Measurements from ENCODE around the gene GPC5. TPM values are rescaled to one million over a fixed set of nuclear protein-coding genes. Genes with fewer than 3 reads are reported as not detected.
A peak's percentile ranks its signal among the peaks of the same experiment; 100 is the strongest.

The GPC5 gene
- total RNA-seq, 2 donors from 2014 or later = not detected

- H3K27ac ChIP-seq = no peak overlapping the region
- DNase-seq (no peak), ATAC-seq (no peak)
- no peak overlapping the region for H3K4me3 ChIP-seq
- no peak for TF ChIP-seq CTCF (IDR thresholded peaks at IDR 0.05)
- TF ChIP-seq POLR2A (IDR thresholded peaks at IDR 0.05) = no peak
- H3K9me3 ChIP-seq = no peaks in the 10 kb centered on the region
- no peaks in the 10 kb centered on the region for H3K27me3 ChIP-seq
- H3K36me3 ChIP-seq (replicated peaks in 1 of 2; ENCODE audit: insufficient read depth in 1 of 2, low read depth in 2 of 2) = no peaks in the 10 kb centered on the region
- intact Hi-C loops (cut with DNase I) = no loop called here
- 41 to 52% methylated on average over 1 of the region's 1 CpG for WGBS, 2 donors
- no peaks in the 10 kb centered on the region for H3K4me1 ChIP-seq
Measured at GRCh38 chr13:91805605-91806004, 407.2 kb downstream of the GPC5 start.

- Histone ChIP-seq H3K4me1 (no peaks in the 10 kb centered on the region), H3K9me3 (no peaks in the 10 kb centered on the region), H3K36me3 (replicated peaks in 1 of 2; ENCODE audit: insufficient read depth in 1 of 2, low read depth in 2 of 2) (no peaks in the 10 kb centered on the region), H3K27ac (no peak overlapping the region), H3K4me3 (no peak overlapping the region), H3K27me3 (no peaks in the 10 kb centered on the region)
- TF ChIP-seq POLR2A (IDR thresholded peaks at IDR 0.05) (no peak), CTCF (IDR thresholded peaks at IDR 0.05) (no peak)
- 36 to 52% methylated on average over 2 of the region's 2 CpGs for WGBS, 2 donors
- ATAC-seq (no peak), DNase-seq (no peak)
- intact Hi-C loops (cut with DNase I) = no loop called here
Measured at GRCh38 chr13:91809161-91809560, 410.7 kb downstream of the GPC5 start.

- H3K36me3 ChIP-seq (replicated peaks in 1 of 2; ENCODE audit: insufficient read depth in 1 of 2, low read depth in 2 of 2) = no peaks in the 10 kb centered on the region
- DNase-seq (peak in 1 of 4 donors; percentile 8), ATAC-seq (no peak)
- intact Hi-C loops (cut with DNase I) = no loop called here
- no peak overlapping the region for H3K27ac ChIP-seq
- TF ChIP-seq CTCF (IDR thresholded peaks at IDR 0.05) = no peak
- H3K27me3 ChIP-seq = no peaks in the 10 kb centered on the region
- no peaks in the 10 kb centered on the region for H3K9me3 ChIP-seq
- H3K4me1 ChIP-seq = no peaks in the 10 kb centered on the region
- WGBS, 2 donors = 18 to 21% methylated on average over 4 of the region's 4 CpGs
- H3K4me3 ChIP-seq = no peak overlapping the region
Measured at GRCh38 chr13:91813253-91813652, 414.8 kb downstream of the GPC5 start.

- Histone ChIP-seq H3K4me1 (no peaks in the 10 kb centered on the region), H3K27ac (no peak overlapping the region), H3K27me3 (no peaks in the 10 kb centered on the region)
Measured at GRCh38 chr13:91816263-91816807, 417.9 kb downstream of the GPC5 start.

More at GRCh38 chr13:91816263-91816807, 417.9 kb downstream of the GPC5 start:
- H3K4me3 ChIP-seq = no peak overlapping the region
- intact Hi-C loops (cut with DNase I) = no loop called here
- ATAC-seq (no peak), DNase-seq (no peak)
- H3K9me3 ChIP-seq = no peaks in the 10 kb centered on the region
- no peaks in the 10 kb centered on the region for H3K36me3 ChIP-seq (replicated peaks in 1 of 2; ENCODE audit: insufficient read depth in 1 of 2, low read depth in 2 of 2)
- WGBS, 2 donors = 43 to 48% methylated on average over 4 of the region's 4 CpGs
- no peak for TF ChIP-seq POLR2A (IDR thresholded peaks at IDR 0.05)
- TF ChIP-seq CTCF (IDR thresholded peaks at IDR 0.05) = no peak
